ES-I3 (cell line): ENCODE measurements around the gene CCL16.
"Not testable (repeated sequence)": the region's sequence is repeated elsewhere in the genome, so short reads cannot be mapped to it uniquely, and the experiment has no call there.

Experiments
- H3K36me3 ChIP-seq: 2 replicates; pipeline ENCODE4 v1.6.1; 2013; ENCODE audit warnings: mild to moderate bottlenecking, low read length, control low read depth, moderate library complexity; ENCODE audit not compliant: insufficient read depth
- H3K4me1 ChIP-seq: 2 replicates; pipeline ENCODE4 v1.6.1; 2013; ENCODE audit warnings: mild to moderate bottlenecking, control low read depth, low read length; ENCODE audit not compliant: insufficient read depth
- H3K9ac ChIP-seq: 2 replicates; pipeline ENCODE4 v1.6.1; 2013; ENCODE audit warnings: low read depth, mild to moderate bottlenecking, low read length, moderate library complexity
- H3K9me3 ChIP-seq: 2 replicates; pipeline ENCODE4 v1.6.1; 2013; ENCODE audit warnings: mild to moderate bottlenecking, low read length, moderate library complexity; ENCODE audit not compliant: control insufficient read depth, insufficient read depth

Gene CCL16

DNA sequence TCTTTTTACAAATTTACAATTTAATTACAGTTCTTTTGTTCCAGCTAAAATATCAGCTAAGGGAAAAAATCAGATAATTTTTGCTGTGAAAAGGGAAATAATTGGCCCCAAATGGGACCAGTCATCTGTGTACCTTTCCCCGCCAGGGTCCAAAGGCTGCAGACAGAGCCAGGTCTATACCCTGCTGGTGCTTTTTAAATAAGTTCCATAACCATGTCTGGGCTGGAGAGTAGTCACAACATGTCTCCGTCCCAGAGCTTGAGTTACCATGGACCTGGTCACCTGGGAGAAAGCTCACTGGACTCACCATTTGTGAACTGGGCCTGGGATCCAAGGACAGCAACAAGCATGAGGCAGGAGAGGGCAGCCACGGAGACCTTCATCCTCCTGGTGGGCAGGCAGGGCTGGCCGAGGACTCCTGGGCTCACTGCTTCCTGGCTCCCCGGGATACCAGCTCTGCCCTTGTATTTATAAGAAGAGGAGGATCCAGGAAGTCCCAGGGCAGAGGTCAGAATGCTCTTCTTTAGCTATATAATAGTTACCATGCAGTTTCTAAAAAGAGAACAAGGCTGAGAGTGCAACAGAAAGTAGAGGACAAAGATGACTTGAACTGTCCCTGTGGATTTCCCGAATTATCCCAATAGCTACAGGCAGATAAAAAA is 19.9 kb upstream of the CCL16 start, which contains the start of gene CCL15:
CCL15 (minus strand) TSS at position 444 of the 662 bp plus-strand sequence; CDS start at position 383, 61 bp downstream.
- H3K4me1 ChIP-seq, result no peaks in the 10 kb centered on the region
- H3K9me3 ChIP-seq, result no peaks in the 10 kb centered on the region
- no peaks in the 10 kb centered on the region for H3K36me3 ChIP-seq
- no peak within 1 kb of the TSS for H3K9ac ChIP-seq

DNA sequence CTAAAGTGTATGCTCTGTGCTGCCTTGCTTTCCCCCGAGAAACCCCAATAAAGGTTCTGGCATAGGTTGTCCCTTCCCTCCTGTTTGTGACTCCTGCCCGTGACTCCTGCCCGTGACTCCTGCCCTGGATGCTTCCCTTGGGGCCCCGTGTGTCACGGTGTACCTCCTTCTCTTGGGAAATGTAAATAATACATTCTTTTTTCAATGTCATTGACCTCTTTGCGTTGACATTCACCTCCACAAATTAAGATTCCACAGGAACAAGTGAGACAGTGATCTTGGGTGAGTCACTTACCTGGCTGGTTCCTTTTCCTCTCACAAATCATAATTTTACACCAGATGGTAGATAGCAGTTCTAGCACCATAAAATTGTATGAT is 19.4 kb upstream of the CCL16 start:
- no peak overlapping the region for H3K9ac ChIP-seq
- H3K9me3 ChIP-seq, result no peaks in the 10 kb centered on the region
- H3K4me1 ChIP-seq, result no peaks in the 10 kb centered on the region
- no peaks in the 10 kb centered on the region for H3K36me3 ChIP-seq

DNA sequence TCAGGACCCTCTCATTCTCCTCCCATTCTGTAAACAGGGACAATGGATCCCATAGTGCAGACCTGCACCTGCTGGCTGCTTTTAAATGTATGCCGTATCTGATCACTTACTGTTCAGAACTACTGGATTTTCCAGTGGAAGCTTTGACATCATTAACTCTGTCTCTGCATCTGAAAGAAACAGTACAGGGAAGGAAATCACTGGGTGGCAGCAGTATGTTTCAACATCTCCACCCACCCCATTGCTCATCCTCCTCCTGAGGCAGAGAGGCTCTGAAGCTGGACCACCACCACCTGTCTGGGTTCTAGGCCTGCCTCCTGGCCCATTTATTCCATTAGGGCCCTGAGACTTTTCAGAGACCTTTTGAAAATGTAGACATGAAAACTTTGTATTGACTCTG is 17.5 kb upstream of the CCL16 start:
- Histone ChIP-seq H3K9me3 (no peaks in the 10 kb centered on the region), H3K9ac (no peak overlapping the region), H3K36me3 (no peaks in the 10 kb centered on the region), H3K4me1 (no peaks in the 10 kb centered on the region)

DNA sequence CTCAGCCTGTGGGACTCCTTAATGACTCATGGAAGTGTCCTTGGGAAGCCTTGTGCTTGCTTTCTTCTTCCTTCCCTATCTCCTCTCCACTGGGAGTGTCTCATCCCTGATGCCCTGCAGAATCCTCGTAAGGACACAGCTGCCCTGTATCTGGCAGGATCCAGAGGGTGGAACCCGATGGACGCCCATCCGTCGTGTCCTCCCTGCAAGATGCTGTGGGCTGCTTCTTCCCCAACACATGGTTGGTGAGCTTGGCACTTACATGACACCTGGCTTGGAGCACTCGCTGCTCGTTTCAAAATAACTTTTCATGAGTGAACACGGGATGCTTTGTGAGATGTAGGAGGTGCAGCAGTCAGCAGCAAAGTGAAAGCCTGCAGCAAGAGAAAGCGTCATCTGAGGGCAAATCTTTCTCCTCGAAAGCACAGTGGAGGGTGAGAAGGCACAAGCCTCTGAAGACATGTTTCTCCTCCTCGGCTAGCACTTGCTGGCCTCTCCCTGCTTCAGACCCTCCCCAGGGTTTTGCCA is 16.8 kb upstream of the CCL16 start:
- no peak overlapping the region for H3K9ac ChIP-seq
- no peaks in the 10 kb centered on the region for H3K36me3 ChIP-seq
- no peaks in the 10 kb centered on the region for H3K9me3 ChIP-seq
- no peaks in the 10 kb centered on the region for H3K4me1 ChIP-seq

DNA sequence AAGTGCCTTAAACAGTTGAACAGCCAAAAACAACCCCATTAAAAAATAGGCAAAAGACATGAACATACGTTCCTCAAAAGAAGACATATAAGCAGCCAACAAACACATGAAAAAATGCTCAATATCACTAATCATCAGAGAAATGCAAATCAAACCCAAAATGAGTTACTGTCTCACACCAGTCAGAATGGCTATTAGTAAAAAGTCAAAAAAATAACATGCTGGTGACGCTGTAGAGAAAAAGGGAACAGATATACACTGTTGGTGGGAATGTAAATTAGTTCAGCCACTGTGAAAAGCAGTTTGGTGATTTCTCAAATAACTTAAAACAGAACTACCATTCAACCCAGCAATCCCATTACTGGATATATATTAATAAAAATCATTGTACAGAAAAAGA is 14.0 kb upstream of the CCL16 start:
- H3K36me3 ChIP-seq, H3K9ac ChIP-seq, H3K4me1 ChIP-seq, H3K9me3 ChIP-seq: not testable (repeated sequence)

DNA sequence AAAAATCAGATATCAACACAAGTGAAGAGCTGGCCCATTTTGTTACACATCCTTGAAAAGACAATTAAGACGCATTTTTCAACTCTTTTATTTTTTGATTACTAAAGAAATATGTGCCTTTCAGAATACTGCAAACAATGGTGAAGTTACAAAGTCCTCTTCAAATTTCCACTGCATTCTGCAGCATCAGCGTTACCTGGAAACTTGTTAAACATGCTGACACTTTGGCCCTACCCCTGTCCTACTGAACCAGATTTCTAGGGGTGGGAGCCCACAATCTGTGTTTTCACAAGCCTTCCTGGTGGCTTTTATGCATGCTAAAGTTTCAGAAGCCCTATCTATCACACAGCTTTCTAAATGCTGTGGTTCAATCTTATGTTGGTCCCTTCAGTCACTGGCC is 9.8 kb upstream of the CCL16 start:
- Histone ChIP-seq H3K4me1 (no peaks in the 10 kb centered on the region), H3K9me3 (no peaks in the 10 kb centered on the region), H3K36me3 (no peaks in the 10 kb centered on the region), H3K9ac (no peak overlapping the region)

DNA sequence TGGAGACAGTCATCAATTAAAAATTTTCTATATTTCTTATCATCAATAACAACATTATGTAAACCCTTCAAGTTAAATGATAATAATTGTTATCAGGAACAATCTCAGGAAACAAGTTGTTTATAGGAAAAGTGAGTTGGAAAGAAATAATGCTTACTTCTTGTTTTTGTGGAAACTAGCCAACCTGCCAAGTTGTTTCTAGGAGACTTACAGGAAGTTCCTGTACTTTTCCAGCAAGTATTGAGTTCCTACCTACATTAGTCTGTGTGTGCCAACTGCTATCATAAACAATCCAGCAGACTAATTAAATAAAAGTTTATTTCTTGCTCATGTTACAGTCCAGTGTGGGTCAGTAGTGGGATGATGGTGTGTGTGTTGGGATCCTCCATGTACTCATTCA is 6.9 kb upstream of the CCL16 start:
- Histone ChIP-seq H3K4me1 (no peaks in the 10 kb centered on the region), H3K9ac (no peak overlapping the region), H3K9me3 (no peaks in the 10 kb centered on the region), H3K36me3 (no peaks in the 10 kb centered on the region)

DNA sequence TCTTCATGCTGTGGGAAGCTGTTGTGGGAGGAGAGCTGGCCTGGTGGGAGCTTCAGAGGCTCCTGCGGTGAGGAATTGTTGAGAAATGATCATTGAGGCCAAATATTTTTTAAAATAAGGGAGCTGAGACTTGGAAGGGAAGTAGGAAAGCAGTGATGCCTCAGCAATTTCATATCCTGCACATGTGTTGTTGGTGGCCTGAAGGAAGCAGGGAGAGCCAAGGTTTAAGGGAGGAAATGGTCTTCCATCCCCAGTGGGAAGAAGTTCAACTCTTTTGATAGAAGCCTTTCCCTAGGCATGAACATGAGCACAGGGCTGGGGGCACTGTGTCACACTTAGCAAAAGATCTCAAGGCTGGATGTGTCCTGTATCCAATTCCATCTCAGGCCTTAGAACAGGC is 5.3 kb upstream of the CCL16 start, which contains the start of gene CCL14:
CCL14 (minus strand) TSS at position 87 of the 400 bp plus-strand sequence; CDS start at position 7, 80 bp downstream.
- H3K9ac ChIP-seq, result no peak within 1 kb of the TSS
- H3K4me1 ChIP-seq, result no peaks in the 10 kb centered on the region
- H3K9me3 ChIP-seq, result no peaks in the 10 kb centered on the region
- no peaks in the 10 kb centered on the region for H3K36me3 ChIP-seq

DNA sequence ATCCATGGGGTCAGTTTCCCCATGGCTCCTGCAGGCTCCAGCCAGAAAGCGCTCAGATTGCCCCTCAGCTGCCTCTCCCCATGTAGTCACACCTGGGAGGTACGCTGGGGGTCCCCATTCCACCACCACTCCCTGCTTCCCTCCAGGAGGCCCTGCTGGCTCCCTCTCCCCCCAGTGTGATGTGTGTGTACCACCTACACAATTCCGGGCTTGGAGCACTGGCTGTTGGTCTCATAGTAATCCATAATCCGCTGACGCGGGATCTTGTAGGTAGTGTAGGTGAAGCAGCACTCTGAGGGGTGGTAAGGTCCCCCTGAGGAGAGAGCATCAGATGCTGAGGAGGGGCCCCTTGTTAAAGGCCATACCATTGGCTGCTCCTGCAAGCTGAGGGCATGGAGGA is 2.8 kb upstream of the CCL16 start:
- Histone ChIP-seq H3K36me3 (no peaks in the 10 kb centered on the region), H3K4me1 (no peaks in the 10 kb centered on the region), H3K9me3 (no peaks in the 10 kb centered on the region), H3K9ac (no peak overlapping the region)

DNA sequence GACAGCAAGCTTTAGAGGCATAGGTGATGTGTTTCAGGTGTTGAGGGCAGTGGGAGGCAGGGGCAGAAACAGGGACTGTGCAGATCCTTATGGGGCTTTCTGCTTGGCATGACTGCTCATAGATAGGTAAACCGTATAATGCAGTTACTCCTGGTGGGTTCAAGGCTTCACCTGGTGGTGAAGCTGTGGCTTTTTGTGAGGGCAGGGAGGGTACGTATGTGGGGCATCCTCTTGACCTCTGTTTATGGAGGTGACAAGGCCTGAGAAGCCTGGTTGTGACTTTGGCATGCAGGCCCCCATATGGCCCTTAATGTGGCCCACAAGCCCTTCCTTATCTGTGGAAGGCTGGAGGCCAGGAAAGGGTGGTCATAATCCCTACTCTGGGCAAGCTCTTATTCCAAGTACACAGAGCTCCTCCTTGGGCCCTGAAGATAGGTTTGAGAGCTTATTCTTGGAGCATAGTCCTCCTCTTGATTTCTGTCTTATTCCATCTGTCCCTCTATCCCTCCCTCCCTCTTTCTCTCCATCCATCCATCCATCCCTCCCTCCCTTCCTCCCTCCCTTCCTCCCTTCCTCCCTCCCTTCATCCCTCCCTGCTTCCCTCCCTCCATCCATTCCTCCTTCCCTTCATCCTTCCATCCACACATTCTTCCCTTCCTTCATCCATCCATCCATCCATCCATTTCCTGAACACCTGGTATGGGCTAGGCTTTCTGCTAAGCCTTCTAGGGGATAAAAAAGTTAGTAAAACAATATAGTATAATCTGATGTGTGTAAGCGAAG is 1.3 kb upstream of the CCL16 start:
- Histone ChIP-seq H3K9me3 (no peaks in the 10 kb centered on the region), H3K9ac (no peak overlapping the region), H3K4me1 (no peaks in the 10 kb centered on the region), H3K36me3 (no peaks in the 10 kb centered on the region)

DNA sequence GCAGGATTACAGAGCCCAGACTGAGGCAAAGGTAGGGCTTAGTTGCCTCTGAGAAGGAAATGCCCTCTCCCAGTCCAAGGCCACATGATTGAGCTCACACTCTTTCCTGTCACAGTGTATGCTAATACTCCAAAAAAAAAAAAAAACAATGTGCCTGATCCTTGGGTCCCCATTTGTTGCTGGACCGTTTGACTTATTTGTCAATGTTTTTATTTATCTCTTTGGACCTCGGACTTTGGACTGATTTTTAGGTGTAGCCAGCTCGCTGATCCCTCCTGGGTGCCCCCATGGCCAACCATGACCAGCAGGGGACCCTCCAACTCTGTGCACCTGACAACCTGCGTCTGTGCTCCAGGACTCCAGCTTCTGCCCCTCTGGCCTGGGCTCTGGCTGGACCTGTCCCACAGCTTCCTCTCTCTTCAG is 622 bp upstream of the CCL16 start:
- Histone ChIP-seq H3K9me3 (no peaks in the 10 kb centered on the region), H3K36me3 (no peaks in the 10 kb centered on the region)

DNA sequence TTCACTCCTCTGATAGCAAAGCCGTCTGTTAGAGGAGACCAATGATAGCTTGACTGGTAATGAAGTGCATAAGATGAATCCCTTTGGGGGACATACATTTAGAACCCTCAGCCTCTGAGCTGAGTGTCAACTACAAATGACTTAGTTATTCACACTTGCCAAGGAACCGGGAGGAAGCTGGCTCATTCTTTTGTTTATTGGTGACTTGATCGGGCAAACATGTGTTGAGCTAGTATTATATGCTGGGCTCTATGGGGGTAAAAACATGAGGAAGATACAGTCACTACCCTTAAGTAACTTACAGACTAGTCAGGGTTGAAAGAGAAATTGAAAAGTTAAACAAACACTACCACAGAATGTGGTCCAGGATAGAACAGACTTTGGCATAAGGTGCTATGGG is 3.0 kb downstream of the CCL16 start:
- Histone ChIP-seq H3K9ac (no peak overlapping the region), H3K4me1 (no peaks in the 10 kb centered on the region), H3K9me3 (no peaks in the 10 kb centered on the region), H3K36me3 (no peaks in the 10 kb centered on the region)

More for the DNA sequence above, 622 bp upstream of the CCL16 start:
- Histone ChIP-seq H3K9ac (no peak overlapping the region), H3K4me1 (no peaks in the 10 kb centered on the region)

DNA sequence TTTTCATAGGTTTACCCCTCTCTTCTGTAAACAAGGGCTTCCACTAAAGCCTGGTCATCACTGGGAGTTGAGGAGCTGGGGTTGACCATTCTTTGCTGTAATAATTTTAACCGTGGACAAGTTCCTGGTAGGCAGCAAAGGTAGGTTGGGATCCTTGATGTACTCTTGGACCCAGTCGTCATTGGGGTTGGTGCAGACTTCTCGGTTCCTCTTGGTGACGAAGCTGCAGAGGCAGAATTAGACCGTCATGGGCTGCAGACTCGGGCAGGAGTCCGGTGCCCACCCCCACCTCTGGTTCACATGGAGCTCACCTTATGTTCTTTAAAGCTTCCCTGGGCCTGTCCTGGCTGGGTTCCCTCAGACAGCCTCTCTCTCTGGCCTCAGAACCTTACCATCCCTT is 3.8 kb downstream of the CCL16 start:
- no peaks in the 10 kb centered on the region for H3K36me3 ChIP-seq
- no peaks in the 10 kb centered on the region for H3K9me3 ChIP-seq
- no peaks in the 10 kb centered on the region for H3K4me1 ChIP-seq
- H3K9ac ChIP-seq, result no peak overlapping the region

DNA sequence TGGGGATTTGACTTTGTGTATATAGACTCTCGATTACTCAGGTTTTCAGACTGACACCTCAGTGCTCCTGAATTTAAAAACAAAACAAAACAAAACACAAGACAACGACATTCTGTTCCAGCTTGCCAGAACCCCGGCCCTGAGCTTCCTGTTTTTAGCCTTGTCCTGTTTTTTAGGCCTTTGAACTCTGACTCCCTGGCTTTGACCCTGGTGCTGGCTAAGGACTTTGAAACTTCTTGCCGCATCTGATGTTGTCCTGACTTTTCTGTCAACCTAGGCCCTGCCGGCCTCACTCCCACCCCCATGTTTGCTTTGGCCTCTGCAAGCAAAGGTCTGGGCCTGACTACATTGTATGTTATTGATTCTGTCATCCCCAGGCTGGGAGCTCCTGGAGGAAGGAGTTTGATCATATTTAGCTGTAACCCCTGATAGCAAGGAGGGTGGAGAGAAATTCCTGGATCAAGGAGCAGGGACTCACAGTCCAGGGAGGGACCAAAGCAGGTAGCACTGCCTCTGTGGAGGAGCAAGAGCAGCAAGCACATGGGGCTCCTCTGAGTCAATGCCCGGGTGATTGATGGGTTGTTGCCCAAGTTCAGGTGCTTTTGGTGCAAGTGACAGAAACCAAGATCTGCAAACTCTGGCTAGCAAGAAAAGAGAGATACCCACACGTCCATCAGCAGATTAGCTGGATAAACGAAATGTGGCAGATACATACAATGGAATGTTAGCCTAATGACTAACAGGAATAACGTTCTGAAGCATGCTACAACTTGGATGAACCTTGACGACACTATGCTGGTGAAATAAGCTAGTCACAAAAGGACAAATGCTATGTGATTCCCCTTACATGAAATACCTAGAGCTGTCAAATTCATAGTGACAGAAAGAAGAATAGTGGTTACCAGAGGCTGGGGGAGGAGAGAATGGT is 7.7 kb downstream of the CCL16 start:
- Histone ChIP-seq H3K36me3 (no peaks in the 10 kb centered on the region), H3K9me3 (no peaks in the 10 kb centered on the region), H3K4me1 (no peaks in the 10 kb centered on the region), H3K9ac (no peak overlapping the region)
